SU-DHL-6 (cell line): Measurements from ENCODE around the gene DOCK1.

Experiments
- EZH2phosphoT487 ChIP-seq: fragments of 200-600 bp; sonication (generic), shearing (Covaris generic); conservative IDR thresholded peaks from 2 replicates; pipeline ENCODE4 v1.6.1; 2018; ENCODE audit warnings: mild to moderate bottlenecking, antibody characterized with exemption, low read length, moderate library complexity, mixed read lengths
- TF ChIP-seq, protein P1 (sequence below): fragments of 200-600 bp; sonication (generic); IDR thresholded peaks from one replicate; pipeline ENCODE4 v1.5.1; 2017; ENCODE audit warnings: antibody characterized with exemption, mild to moderate bottlenecking, low read length, moderate library complexity; ENCODE audit not compliant: insufficient read depth, poor library complexity, severe bottlenecking

DNA sequence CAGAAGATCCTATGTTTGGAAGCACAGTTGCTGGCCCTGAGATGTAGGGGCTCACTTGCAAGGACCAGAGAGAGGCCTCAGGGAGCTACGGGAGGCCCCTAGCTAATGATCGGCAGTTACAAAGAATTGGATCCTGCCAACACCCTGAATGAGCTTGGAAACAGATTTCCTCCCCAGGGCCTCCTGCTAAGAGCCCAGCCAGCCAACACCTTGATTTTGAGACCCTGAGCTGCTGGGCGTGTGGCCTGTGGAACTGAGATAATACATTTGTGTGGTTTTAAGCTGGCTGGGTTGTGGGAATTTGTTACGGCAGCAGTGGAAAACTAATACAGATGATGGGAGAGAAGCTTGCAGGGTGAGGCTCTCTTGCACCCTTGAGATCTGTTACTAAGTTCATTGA is 3.9 kb downstream of the DOCK1 start:
- TF ChIP-seq, protein P1, sequence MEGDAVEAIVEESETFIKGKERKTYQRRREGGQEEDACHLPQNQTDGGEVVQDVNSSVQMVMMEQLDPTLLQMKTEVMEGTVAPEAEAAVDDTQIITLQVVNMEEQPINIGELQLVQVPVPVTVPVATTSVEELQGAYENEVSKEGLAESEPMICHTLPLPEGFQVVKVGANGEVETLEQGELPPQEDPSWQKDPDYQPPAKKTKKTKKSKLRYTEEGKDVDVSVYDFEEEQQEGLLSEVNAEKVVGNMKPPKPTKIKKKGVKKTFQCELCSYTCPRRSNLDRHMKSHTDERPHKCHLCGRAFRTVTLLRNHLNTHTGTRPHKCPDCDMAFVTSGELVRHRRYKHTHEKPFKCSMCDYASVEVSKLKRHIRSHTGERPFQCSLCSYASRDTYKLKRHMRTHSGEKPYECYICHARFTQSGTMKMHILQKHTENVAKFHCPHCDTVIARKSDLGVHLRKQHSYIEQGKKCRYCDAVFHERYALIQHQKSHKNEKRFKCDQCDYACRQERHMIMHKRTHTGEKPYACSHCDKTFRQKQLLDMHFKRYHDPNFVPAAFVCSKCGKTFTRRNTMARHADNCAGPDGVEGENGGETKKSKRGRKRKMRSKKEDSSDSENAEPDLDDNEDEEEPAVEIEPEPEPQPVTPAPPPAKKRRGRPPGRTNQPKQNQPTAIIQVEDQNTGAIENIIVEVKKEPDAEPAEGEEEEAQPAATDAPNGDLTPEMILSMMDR: no peak
- no peak for TF ChIP-seq EZH2phosphoT487
